ENCODE data around the gene NLRC5.

The NLRC5 gene

GRCh38 chr16:56945847-56946527 is 43.4 kb upstream of the NLRC5 start:
- TF ChIP-seq CTCF (IDR thresholded peaks at IDR 0.05): no peak

- no peak for TF ChIP-seq CTCF (IDR thresholded peaks at IDR 0.05)
These were observed 42.4 kb upstream of the NLRC5 start for GRCh38 chr16:56946767-56947603.

GRCh38 chr16:56947604-56947995 is 41.8 kb upstream of the NLRC5 start:
- TF ChIP-seq CTCF (IDR thresholded peaks at IDR 0.05): no peak

GRCh38 chr16:56948234-56948633 is 41.1 kb upstream of the NLRC5 start:
- no peak for TF ChIP-seq CTCF (IDR thresholded peaks at IDR 0.05)

GRCh38 chr16:56950051-56950450 is 39.3 kb upstream of the NLRC5 start:
- TF ChIP-seq CTCF (IDR thresholded peaks at IDR 0.05): no peak

GRCh38 chr16:56950455-56950854 is 38.9 kb upstream of the NLRC5 start:
- TF ChIP-seq CTCF (IDR thresholded peaks at IDR 0.05): no peak

GRCh38 chr16:56950881-56951771 is 38.2 kb upstream of the NLRC5 start:
- peak; percentile 60 for TF ChIP-seq CTCF (IDR thresholded peaks at IDR 0.05)
